IPS DF 19.7 (cell line): ENCODE results near the gene CNIH1.
"Not testable (repeated sequence)": the region's sequence is repeated elsewhere in the genome, so short reads cannot be mapped to it uniquely, and the experiment has no call there.

Source experiments
- DNase-seq: peaks from one replicate; pipeline ENCODE4 v3.0.0-alpha.2; 2013; ENCODE audit warnings: low read depth, low spot score

Gene CNIH1

DNA sequence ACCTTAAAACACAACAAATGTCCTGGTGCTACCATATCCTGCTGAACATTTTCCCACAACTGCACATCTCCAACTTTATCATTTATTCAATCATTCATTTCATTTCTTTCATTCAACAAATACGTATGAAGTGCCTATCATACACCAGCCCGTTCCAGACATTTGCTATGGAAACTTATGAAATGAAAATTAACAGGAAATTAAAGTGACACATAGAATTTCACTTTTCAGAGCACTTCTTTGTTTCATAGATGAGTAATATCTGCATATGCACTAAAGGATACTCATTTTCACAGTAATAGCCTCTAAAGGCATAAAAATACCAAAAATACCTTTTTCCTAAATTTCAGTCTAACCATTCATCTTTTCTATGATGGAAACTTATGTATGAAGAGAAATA lies 12.6 kb downstream of the CNIH1 start:
- DNase-seq, result no peak

DNA sequence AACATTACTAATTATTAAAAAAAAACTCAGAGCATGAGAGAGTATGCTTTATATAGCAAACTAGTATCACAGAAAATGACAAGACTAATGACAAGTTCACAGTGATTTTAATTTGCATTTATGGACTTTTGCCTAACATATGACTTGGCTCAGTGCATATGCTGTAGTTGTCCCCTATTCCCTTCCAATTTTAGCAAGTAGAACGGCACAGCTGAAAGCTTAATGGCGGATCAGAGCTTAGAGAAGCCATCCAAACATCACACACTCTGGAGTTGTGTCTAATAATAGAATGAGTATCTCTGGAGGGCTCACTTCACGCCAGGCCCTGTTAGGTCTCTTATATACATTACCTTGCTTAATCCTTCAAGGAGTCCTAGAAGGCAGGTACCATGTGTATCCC lies 13.3 kb downstream of the CNIH1 start:
- DNase-seq, result no peak

DNA sequence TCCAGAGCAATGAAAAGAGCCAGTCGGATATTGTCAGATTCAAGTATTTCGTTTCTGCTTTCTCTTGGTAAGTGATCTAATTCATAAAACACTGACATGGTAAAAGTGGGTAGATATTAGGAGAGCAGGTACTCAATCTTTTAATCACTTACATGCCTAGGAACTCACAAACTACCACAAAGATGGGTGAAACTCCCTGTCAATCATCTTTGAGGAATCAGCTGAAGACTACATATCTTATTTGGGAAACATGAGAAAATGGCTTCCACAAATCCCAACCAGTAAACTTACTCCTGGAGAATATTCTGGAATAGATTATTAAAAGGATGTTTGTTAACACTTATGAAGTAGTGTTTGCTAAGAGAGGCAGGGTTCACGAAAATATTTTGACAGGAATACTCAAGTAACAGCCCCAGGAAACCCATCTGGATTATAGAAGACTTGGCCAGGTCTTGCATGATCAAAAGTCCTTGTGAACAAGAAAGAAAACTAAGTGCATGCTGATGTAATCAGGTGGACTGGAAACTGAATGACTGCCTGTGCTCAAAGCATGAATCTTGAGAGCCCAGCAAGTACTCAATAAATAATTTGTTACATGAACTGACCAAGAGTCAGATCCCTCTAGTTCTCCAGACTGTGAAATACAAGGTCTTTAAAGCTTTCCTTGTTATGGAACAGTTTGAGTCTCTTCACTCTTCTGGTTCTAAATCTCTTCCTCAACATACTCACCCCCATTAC lies 15.5 kb downstream of the CNIH1 start:
- DNase-seq, result no peak

DNA sequence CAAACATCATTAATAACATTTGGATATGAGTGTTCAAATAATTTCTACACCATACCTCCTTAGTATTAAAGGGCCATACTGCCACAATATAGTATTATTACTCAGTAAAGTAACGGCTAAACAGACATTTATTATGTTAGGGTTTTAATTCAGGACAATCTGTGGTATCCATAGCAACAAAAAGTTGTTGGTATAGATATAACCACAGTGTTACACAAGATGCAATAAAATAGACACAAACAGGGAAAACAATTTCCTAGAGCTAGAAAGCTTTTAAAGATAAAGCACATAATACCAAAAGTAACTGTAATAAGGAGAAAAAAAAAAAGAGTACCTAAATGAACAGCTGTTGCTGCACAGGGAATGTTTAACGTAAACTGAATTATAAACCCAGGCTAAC lies 16.1 kb downstream of the CNIH1 start:
- DNase-seq, result no peak

DNA sequence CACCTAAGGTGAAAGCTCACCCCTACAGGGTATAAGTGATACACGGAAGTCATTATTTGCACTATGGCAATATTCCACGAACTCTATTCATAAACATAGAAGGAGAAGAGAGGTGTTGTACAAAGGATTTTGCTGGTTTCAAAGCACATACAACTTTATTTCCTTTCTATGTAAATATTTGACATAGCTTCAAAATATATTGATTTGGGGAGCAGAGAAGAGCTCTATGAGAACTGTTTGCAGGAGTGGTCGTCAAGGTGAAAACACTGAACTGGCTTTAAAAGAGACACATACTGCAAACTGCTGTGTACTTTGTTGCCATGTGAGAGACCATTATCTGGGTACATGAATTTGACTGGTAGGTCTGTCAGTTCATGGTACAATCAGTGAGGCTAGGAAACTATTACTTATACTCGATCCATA lies 16.7 kb downstream of the CNIH1 start:
- DNase-seq, result no peak

DNA sequence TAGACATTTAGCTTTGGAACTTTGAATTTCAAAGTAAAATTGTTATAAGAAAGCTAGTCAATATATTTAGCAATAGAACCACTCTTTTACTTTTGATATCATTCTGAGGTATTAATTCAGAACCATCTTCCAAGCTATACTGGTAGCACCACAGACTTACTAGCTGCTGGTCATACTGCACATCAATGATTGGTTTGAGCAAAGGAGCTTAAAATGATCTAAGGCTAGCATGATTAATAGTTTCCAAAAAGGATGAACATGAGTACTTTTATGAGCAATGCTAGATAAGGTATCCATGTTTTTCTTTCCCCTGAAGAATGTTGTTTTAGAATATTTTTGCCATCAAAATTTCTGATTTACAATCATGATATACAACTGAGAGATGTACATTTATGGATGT lies 17.2 kb downstream of the CNIH1 start:
- no peak for DNase-seq

DNA sequence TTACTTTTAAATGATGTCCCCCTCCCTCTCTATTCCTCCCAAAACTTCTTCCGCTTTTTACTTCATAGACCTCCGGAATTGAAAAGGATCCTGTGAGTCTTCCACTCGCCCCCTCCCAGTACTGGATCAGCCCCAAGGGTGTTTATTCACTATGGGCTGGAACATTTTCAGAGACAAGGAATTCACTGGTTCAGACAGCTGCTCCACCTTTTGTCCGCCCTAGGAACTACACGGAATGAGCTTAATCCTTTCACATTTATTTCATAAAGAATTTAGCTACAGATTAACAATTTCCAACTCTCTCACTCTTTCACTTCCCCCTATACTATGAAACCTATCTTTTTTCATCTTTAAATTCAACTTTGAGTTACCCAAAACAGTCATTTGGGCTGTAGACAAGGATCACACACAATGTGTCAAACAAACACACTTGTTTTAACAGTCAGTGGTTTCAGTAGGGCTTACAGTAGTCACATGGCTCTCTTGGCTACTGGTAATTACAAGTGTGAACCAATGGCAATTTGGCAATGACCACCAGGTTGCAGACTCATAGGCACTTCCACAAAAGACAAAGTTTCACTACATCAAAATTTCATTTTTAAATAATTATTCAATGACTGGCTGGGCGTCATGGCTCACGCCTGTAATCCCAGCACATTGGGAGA lies 20.6 kb downstream of the CNIH1 start:
- DNase-seq, result no peak

DNA sequence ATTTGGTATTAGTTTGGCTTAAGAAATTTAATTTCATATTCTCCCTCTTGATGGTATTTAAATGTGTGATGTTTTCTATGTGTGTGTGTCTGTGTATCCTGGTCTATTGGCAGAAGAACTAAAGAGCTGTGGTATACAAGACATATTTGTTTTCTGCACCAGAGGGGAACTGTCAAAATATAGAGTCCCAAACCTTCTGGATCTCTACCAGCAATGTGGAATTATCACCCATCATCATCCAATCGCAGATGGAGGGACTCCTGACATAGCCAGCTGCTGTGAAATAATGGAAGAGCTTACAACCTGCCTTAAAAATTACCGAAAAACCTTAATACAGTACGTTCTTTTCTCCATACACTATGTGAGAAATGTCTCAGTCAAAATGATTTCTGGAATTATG lies 29.8 kb downstream of the CNIH1 start:
- no peak for DNase-seq

DNA sequence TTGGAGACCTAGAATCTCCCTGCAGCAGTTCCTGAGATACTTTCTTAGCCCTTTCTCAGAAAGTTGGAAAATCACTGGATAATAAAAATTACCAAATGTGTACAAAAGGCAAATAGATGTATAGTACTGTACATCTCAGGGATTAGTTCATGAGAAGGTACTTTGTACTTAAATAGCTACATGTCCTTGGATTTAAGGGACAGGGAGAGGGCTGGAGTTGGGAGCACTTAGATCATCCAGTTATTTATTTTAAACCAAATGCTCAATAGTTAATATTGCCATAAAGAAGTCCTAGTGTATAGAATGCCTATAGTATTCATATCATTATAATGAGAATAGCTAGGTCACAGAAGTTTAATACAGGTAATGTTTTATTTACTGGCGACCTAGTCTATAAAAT lies 31.0 kb downstream of the CNIH1 start:
- DNase-seq, result no peak

DNA sequence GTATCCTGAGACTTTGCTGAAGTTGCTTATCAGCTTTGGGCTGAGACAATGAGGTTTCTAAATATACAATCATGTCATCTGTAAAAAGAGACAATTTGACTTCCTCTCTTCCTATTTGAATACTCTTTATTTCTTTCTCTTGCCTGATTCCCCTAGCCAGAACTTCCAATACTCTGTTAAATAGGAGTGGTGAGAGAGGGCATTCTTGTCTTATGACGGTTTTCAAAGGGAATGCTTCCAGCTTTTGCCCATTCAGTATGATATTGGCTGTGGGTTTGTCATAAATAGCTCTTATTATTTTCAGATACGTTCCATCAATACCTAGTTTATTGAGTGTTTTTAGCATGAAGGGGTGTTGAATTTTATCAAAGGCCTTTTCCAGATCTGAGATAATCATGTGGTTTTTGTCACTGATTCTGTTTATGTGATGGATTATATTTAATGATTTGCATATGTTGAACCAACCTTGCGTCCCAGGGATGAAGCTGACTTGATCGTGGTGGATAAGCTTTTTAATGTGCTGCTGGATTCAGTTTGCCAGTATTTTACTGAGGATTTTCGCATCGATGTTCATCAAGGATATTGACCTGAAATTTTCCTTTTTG lies 37.7 kb downstream of the CNIH1 start:
- DNase-seq, result not testable (repeated sequence)

DNA sequence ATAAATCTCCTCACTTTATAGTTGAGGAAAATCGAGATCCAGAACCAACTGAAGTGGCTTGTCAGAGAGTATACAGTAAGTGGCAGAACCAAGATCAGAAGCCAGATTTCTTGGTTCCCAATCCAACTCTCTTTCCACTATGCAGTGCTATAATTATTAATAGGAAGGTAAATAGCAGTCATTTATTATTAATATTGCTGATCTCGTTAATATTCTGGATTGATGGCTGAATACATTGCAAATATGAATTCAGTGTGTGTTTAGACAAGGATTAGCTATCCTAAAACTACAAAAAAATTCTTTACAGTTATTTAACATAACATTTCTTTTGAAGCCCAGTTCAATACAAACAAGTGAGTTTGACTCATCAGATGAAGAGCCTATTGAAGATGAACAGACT lies 41.6 kb downstream of the CNIH1 start:
- DNase-seq, result no peak

DNA sequence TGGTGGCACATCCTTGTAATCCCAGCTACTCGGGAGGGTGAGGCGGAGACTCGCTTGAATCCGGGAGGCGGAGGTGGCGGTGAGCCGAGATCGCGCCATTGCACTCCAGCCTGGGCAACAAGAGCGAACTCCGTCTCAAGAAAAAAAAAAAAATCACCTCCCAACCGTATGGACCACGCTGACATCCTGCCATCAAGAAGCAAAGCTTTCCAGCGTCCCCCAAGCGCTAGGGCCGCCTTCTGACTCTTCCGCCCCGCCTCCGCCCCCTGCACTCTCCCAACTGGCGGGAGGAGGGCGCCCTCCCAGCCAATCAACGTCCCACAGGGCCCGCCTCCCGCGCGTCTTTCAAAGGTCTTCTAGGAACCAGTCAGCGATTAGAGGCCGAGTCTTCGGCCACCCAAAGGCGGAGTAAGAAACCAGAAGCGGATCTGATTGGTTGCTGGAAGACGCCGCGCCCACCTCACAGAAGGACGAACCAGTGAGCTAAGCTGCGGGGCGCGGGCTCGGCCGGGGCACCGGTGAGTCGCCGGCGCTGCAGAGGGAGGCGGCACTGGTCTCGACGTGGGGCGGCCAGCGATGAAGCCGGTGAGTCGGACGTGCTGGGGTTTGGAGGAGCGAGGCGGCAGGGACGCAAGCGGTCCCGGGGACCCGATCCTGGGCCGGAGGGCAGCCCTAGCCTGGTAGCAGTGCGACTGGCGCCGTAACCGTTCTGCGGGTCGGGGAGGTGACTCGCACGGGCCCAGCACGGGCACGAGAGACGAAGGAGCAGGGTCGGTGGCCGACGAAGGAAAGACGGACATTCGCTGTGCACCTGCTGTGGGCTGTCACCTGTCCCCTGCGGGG lies 44.5 kb downstream of the CNIH1 start, which contains the start of gene CDKN3:
CDKN3 (plus strand) TSS at position 515 of the 843 bp plus-strand sequence; CDS start at position 577, 62 bp downstream.
- peak; percentile 96 for DNase-seq

DNA sequence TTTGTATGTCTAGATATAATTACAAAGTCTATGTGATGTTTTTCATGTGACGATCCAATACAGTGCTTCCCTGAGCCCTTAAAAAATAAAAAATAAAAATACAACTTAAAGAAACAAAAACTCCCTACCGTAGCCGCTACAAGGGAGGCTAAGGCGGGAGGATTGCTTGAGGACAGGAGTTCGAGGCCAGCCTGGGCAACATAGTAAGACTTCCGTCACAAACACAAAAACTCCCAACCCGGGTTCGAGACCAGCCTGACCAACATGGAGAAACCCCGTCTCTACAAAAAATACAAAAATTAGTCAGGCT lies 45.0 kb downstream of the CNIH1 start:
- DNase-seq, result no peak

DNA sequence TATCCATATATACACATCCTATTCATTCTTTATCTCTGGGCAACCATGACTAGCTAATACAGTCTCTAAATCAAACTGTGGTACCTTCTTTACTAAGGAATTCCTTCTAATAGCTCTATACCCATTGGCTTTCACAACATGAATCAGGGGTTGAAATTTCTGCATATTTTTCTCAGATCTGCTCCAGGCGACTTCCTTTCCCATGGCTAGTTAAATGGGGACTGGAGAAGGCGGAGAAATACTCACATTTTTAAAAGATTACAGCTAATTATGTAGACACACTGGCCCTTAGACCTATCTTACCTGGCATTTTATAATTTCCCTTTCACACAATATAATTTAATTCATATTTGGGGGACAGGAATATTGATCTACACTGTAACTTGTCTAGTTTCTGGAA lies 45.5 kb downstream of the CNIH1 start:
- DNase-seq, result no peak

DNA sequence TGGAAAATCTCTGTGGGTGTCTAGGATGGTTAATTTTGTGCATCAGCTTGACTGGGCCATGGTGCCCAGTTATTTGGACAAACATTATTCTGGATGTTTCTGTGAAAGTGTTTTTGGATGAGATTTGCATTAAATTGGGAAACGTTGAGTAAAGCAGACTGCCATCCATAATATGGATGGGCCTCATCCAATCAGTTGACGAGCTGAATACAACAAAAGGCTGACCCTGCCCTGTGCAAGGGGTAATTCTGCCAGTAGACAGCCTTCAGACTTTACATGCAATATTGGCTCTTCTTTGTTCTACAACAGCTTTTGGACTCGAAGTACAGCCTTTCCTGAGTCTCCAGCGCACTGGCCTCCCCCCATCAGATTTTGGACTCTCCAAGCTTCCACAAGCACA lies 45.9 kb downstream of the CNIH1 start:
- DNase-seq, result no peak

DNA sequence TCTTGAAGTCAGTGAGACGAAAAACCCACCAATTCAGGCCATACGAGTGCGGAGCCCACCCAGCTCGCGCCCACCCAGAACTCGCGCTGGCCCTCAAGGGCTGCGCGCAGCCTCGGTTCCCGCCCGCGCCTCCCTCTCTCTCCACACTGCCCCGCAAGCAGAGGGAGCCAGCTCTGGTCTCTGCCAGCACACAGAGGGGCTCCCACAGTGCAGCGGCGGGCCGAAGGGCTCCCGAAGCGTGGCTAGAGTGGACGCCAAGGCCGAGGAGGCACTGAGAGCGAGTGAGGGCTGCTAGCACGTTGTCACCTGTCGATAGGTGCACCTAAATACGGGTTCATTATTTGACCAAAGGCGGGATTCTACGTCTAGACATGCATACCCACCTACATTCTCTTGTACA lies 46.6 kb downstream of the CNIH1 start:
- DNase-seq, result no peak

DNA sequence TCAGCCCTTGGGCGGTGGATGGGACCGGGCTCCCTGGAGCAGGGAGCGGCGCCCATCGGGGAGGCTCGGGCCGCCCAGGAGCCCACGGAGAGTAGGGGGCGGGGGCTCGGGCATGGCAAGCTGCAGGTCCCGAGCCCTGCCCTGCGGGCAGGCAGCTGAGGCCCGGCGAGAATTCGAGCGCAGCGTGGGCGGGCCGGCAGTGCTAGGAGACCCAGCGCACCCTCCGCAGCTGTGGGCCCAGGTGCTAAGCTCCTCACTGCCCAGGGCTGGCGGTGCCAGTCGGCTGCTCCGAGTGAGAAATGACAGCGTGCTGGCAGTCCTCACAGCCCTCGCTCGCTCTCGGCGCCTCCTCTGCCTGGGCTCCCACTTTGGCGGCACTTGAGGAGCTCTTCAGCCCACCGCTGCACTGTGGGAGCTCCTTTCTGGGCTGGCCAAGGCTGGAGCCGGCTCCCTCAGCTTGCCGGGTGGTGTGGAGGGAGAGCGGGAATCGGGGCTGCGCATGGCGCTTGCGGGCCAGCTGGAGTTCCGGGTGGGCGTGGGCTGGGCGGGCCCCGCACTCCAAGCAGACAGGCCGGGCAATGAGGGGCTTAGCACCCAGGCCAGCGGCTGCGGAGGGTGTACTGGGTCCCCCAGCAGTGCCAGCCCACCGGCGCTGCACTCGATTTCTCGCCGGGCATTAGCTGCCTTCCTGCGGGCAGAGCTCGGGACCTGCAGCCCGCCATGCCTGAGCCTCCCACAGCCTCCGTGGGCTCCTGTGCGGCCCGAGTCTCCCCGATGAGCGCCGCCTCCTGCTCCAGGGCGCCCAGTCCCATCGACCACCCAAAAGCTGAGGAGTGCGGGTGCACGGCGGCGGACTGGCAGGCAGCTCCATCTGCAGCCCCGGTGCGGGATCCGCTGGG lies 47.9 kb downstream of the CNIH1 start:
- DNase-seq, result not testable (repeated sequence)

DNA sequence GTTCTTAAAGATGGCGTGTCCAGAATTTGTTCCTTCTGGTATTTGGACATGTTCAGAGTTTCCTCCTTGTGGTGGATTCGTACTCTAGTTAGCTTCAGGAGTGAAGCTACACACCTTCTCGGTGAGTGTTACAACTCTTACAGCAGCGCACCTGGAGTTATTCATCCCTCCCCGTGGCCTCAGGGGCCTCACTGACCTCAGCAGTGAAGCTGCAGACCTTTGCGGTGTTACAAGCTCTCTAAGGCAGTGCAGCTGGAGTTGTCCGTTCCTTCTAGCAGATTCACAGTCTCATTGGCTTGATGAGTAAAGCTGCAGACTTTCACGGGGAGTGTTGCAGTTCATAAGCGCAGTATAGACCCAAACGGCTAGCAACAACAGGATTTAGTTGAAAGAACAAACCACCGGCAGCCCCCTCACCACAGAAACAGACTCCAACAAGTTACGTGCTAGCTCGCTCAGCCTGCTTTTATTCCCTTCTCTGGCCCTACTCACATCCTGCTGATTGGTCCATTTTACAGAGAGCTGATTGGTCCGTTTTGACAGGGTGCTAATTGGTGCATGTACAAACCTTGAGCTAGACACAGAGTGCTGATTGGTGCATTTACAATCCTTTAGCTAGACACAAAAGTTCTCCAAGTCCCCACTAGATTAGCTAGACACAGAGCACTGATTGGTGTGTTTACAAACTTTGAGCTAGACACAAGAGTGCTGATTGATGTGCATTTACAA lies 48.9 kb downstream of the CNIH1 start:
- no peak for DNase-seq

DNA sequence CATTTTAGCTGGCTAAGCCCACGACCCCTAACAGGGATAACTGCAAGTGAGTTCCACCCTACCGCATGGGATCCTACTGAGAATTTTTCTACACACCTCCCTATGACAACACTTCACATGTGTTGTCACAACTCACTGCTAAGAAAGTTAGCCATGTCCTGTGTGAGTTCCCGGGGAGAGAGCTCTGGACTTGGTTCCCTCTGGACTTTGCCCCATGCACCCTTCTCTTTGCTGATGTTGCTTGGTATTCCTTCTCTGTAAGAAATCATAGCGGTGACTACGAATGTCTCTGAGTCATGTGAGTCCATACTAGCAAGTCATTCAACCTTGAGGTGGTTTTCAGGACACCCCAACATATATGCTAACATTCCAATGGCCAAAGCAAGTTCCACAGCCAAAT lies 53.8 kb downstream of the CNIH1 start:
- DNase-seq, result no peak

DNA sequence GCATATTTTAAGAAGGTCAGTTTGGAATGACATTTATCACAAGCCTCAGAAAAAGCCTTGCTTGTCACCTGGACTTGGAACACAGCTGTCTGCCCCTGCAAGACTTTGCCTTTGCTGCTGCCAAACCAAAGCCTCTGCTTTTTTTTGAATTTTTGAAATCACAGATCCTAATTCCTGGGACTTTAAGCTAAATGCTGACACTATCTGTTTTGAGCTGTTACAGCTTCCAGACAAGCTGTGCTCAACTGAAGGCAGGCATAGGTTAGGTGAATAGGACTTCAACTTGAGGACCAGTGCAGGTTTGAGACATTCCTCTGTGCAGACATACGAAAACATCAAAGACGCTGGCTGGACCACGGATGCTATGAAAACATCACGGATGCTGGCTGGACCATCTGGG lies 55.6 kb downstream of the CNIH1 start:
- DNase-seq, result no peak

DNA sequence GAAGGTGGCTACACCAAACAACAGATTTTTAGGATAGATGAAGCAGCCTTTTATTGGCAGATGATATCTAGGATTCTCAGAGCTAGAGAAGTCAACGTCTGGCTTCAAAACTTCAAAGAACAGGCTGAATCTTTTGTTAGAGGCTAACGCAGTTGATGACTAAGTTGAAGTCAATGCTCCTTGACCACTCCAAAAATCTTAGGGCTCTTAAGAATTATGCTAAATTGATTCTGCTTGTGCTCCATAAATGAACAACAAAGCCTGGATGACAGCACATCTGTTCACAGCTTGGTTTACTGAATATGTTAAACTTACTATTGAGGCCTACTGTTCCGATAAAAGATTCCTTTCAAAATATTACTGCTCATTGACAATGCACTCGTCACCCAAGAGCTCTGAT lies 57.3 kb downstream of the CNIH1 start:
- no peak for DNase-seq
